GM18508 (cell line): Measurements from ENCODE around the gene ACADM.
"Not testable (repeated sequence)": the region's sequence is repeated elsewhere in the genome, so short reads cannot be mapped to it uniquely, and the experiment has no call there.

Source experiments
- ATAC-seq: cut with Tn5 transposase; IDR thresholded peaks from one replicate; pipeline ENCODE4 v1.9.1; 2021; ENCODE audit warnings: moderate number of reproducible peaks; ENCODE audit not compliant: insufficient read depth, unreplicated experiment

Gene ACADM

DNA sequence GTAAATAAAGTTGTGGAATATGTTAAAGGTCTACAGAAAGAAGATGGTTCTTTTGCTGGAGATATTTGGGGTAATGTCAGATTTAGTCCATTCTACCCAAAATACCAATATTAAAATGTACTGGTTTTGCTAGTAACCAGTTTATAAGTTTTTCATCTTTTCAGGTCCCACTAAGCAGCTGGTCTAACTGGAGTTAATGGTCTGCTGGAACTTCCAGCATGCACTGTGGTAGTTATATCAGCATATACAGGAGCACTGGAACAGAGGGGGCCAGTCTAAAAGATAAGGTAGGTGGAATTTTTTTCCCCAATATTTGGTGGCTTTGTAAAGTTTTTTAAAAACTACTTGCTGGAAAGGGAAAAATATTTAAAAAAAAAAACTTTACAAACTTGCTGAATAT is 65.5 kb downstream of the ACADM start:
- no peak for ATAC-seq

DNA sequence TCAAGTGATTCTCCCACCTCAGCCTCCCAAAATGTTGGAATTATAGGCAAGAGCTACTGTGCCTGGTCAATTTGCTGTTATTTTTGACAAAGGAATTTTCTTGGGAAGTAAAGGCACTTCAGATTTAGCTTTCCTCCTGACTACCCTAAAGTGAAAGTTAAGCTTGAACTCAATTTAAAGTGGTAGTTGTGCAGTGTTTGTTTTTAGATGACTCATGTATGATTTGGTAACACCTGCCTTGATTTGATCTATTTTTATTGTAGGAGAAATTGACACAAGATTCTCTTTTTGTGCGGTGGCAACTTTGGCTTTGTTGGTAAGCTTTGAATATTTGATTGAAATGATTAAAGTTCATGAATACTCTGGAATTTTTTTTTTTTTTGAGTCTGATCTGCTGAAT is 66.5 kb downstream of the ACADM start:
- no peak for ATAC-seq

DNA sequence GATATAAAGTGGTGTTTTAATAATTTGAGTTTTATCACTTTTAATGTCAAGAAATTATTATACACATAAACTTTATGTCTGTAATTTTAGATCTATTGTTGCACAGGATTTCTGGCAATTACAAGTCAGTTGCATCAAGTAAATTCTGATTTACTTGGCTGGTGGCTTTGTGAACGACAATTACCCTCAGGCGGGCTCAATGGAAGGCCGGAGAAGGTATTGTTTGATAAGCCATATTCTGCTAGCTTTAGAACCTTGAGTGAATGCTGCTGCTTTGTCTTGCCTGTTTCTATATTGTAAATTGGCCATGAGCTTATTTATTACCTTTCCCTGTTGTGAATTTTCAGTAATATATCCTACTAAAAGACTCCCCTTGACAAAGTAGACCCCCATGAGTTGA is 67.6 kb downstream of the ACADM start:
- ATAC-seq: no peak

DNA sequence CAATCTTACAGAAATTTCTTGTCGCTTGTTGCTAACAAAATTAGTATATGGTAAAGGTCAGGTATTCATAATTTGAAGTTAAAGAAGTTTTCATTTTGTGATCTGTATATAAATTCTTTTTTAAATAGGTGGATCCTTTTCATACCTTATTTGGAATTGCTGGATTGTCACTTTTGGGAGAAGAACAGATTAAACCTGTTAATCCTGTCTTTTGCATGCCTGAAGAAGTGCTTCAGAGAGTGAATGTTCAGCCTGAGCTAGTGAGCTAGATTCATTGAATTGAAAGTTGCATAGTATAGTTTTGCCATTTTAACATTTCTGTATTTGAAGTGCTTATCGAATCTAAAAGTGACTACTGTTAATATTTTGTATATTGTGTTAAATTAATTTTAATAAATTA is 69.9 kb downstream of the ACADM start:
- no peak for ATAC-seq

DNA sequence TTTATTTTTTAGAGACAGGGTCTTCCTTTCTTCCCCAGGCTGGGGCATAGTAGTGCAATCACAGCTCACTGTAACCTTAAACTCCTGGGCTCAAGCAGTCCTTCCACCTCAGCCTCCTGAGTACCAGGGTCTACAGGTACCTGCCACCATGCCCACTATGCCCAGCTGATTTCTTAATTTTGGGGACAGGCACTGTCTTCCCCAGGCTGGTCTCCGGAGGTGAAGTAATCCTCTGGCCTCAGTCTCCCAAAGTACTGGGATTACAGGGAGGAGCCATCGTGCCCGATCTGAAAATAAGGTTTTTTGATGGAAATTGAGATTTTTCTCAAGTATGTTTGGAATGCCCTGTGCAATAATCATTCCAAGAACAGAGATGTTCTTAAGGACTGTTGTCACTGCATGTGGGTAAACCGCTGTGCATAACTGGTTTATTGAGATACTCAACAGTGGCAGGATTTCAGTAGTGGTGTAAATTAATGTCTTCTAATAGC is 71.2 kb downstream of the ACADM start:
- ATAC-seq: no peak

DNA sequence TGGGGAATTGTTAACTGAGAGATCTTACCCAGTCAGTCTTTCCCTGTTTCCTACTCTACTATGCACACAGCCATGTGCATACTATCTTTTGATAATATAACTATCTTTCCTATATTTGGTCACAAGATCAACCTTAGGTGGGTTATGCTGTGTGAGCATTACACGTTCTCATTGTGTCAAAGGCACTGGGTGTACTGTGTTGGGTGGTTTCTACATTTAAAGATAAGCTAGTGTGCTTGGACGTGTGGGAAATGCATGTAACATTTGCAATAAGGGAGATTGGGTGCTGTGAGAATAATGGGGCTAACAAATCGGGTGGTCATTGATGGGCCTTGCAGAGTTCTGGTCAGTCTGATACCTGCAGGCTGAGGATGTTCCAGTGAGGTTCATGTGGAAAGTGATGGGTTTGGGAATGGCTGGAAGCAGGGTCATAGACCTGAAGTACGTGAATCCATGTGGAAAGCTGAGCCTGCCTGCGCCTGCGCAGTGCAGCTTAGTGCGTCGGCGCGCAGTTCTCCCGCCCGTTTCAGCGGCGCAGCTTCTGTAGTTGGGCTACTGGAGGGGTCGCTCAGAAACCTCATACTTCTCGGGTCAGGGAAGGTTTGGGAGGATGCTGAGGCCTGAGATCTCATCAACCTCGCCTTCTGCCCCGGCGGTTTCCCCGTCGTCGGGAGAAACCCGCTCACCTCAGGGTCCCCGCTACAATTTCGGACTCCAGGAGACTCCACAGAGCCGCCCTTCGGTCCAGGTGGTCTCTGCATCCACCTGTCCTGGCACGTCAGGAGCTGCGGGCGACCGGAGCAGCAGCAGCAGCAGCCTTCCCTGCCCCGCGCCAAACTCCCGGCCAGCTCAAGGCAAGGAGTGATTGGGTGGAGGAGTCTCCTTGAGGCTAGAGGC is 72.1 kb downstream of the ACADM start, which contains the start of gene MSH4:
MSH4 (plus strand) TSS at position 507 of the 897 bp plus-strand sequence; CDS start at position 611, 104 bp downstream.
- no peak for ATAC-seq

DNA sequence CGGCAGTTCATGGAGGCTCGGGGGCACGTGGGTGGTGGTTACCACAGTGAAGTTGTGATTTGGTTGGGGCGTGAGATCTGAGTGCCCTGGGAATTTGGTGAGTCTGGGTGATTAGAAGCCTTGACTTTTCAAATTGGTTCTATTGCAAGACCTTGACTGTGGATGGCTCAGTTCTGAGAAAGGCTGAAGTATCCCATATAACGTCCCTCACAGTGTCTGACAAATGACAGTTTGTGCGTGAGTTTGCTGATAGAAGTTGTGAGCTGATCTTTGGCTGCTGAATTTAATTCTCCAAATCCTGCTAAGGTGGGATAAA is 72.7 kb downstream of the ACADM start:
- ATAC-seq: no peak

DNA sequence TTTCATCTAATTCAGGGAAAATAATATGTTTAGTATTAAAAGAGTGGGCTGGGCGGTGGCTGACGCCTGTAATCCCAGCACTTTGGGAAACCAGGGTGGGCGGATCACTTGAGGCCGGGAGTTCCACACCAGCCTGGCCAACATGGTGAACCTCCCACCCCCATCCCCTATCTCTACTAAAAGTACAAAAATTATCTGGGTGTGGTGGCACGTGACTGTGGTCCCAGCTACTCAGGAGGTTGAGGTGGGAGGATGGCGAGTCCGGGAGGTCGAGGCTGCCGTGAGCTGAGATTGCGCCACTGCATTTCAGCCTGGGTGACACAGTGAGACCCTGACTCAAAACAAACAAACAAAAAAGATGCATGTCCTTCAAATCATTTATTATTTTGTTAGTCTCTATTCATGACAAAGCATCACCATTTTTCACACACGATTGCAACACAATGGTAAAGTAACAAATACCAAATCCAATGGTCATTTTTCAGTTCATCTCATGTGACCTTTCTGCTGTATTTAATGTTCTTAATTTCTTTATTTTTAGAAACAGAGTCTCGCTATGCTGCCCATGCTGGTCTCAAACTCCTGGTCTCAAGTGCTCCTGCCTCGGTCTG is 73.2 kb downstream of the ACADM start:
- ATAC-seq: no peak

DNA sequence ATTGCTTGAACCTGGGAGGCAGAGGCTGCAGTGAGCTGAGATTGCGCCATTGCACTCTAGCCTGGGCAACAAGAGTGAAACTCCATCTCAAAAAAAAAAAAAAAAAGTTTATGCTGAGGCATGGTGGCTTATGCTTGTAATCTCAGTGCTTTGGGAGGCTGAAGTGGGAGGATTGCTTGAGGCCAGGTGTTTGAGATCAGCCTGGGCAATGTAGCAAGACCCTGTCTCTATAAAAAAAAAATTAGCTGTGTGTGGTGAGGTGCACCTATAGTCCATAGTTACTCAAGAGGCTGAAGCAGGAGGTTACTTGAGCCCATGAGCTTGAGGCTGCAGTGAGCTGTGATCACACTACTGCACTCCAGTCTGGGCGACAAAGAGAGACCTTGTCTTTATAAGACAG is 77.0 kb downstream of the ACADM start:
- ATAC-seq: not testable (repeated sequence)

DNA sequence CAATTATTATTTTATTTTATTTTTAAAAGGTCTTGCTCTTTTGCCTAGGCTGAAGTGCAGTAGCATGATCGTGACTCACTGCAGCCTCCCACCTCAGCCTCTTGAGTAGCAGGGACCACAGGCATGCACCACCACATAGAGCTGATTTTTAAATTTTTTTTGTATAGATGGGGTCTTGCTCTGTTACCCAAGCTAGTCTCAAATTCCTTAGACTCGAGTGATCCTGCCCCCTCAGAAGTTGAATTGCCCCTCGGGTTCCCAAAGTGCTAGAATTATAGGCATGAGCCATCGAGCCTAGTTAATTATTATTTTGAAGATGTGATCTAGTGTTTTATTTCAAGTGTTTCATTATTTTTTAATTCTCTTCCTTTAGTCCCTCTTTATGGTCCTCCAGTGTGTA is 84.4 kb downstream of the ACADM start:
- no peak for ATAC-seq

DNA sequence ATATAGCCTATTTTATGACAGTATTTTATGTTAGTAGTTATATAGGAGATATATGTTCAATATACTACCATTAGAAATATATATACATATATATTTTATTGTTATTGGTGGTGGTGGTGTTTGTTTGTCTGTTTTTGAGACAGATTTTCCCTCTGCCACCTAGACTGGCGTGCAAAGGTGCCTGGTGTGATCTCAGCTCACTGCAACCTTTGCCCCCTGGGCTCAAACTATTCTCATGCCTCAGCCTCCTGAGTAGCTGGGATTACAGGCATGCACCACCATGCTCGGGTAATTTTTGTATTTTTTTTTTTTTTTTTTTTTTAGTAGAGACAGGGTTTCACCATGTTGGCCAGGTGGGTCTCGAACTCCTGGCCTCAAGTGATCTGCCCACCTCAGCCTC is 85.6 kb downstream of the ACADM start:
- not testable (repeated sequence) for ATAC-seq

DNA sequence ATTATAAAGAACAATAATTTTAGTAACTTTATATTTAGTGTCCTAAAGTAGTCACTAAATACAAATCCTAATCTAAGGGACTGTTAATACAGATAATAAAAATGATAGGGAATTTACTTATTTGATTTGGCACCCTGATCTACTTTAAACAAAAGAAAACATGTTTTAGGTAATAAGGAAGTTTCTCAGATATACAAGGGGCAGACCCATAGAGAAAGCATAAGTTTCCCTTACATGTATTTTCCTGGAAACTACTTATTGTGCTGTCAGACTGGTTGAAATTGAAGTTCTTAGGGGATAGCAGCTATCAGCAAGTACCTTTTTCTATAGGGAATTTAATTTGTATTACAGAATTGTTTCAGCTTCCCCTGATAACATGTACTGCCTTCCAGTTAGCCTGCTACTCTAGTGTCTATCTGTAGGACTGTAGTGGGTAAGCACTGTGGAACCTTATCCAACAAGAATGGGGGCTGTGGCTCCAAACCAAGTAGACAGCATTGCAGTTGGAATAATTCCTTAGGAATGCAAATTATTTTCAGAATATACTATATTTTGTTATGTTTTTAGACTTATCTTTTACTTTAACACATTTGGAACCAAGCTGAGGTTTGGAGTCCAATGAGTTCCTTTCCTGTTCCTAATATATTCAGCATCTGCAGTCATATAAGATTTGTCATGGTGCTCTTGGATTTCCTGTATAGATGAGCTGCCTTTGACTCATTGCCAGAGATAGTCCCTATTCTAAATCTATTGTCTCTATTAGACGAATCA is 86.9 kb downstream of the ACADM start:
- no peak for ATAC-seq

DNA sequence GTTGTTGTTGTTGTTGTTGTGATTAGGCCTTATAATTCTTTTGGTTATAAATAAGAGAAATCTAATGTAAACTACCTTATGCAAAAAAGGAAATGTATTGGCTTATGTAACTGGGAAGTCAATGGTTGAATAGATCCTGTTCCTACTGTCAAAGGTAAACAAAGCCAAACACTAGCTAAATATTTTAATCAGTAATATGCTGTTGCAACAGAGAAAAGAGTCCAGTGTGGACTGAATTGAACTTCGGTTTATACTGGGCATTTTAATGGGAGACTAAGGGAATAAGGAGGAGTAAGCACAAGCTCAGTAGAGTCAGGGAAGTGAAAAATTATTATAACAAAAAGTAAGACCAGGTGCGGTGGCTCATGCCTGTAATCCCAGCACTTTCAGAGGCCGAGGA is 87.6 kb downstream of the ACADM start:
- ATAC-seq: no peak
